ENCODE measurements around the gene RASGRP4.
"Not testable (repeated sequence)": the region's sequence is repeated elsewhere in the genome, so short reads cannot be mapped to it uniquely, and the experiment has no call there.

The RASGRP4 gene, protein sequence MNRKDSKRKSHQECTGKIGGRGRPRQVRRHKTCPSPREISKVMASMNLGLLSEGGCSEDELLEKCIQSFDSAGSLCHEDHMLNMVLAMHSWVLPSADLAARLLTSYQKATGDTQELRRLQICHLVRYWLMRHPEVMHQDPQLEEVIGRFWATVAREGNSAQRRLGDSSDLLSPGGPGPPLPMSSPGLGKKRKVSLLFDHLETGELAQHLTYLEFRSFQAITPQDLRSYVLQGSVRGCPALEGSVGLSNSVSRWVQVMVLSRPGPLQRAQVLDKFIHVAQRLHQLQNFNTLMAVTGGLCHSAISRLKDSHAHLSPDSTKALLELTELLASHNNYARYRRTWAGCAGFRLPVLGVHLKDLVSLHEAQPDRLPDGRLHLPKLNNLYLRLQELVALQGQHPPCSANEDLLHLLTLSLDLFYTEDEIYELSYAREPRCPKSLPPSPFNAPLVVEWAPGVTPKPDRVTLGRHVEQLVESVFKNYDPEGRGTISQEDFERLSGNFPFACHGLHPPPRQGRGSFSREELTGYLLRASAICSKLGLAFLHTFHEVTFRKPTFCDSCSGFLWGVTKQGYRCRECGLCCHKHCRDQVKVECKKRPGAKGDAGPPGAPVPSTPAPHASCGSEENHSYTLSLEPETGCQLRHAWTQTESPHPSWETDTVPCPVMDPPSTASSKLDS

DNA sequence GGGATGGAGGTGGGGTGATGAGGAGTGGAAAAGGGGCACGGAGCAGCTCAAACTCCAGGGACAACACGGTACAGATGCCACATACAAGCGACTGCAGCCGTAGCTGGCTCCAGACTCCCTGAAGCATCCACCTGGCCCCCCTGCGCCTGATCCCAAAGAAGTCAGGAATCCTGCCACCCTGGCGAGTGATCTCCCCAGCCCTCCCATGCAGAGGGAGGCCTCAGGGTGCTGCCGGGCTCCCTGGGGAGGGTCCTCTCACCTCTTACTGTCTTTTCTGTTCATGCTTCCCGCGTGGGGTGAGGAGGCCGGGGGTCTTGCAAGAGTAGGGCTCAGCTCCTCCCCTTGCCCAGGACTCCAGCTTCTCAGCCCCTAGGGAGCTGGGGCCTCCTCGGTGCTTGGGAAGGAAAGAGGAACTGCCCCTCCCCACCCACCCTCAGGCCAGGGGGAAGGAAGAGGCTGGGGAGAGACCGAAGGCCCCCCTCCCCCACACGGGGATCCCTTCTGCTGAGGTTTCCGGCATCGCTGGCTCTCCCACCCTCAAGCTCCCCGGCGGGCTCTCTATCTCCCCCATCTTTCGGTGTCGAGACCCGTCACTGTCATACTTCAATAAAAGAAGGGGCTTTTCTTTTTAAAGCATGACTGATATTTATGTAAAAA, at the start of gene RASGRP4:
TSS of gene RASGRP4 (minus strand) at position 410 of the 657 bp plus-strand sequence. CDS start at position 282, 128 bp downstream.
- DNase-seq (ENCODE audit: low read depth): no peak

DNA sequence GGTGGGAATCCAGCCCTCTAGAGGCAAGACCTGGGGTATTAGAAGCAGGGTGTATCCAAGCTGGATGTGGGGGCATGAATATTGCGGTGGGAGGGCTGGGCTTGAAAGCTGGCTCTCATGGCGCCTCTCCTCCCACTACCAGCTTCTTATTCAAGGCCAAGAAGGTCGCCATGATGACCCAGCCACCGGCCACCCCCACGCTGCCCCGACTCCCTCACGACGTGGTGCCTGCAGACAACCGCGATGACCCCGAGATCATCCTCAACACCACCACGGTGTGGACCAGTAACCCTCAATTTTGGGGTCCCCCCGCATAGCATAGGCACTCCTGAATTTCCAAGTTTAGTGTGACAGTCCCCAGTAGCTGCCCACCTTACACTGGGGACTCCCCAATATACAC, 49.2 kb upstream of the RASGRP4 start:
- no peak for DNase-seq (ENCODE audit: low read depth)

DNA sequence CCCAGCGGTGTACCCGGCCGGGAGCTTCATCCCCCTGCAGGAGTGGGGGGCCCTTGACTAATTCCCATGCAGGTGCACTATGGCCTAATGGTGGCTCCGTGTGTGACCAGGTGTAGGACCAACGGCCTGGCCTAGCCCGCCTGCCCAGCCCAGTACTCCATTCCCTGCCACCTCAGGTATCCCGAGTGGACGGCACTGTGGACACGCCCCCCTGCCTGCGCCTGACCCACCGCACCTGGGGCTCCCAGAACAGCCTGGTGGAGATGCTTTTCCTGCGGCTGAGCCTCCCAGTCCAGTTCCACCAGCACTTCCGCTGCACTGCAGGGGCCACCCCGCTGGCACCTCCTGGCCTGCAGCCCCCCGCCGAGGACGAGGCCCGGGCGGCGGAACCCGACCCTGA, 47.2 kb upstream of the RASGRP4 start:
- no peak for DNase-seq (ENCODE audit: low read depth)

DNA sequence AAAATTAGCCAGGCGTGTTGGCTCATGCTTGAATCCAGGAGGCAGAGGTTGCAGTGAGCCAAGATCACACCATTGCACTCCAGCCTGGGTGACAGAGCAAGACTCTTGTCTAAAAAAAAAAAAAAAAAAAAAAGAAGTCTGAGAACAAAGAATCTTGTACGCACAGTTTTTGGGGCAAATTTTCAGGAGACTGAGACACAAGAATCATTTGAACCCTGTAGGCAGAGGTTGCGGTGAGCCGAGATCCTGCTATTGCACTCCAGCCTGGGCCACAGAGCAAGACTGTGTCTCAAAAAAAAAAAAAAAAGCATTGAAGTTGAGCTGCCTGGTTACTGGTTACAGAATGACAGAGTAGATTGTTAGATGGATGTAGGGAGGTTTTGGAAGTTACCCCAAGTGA, 46.7 kb upstream of the RASGRP4 start:
- DNase-seq (ENCODE audit: low read depth): not testable (repeated sequence)

DNA sequence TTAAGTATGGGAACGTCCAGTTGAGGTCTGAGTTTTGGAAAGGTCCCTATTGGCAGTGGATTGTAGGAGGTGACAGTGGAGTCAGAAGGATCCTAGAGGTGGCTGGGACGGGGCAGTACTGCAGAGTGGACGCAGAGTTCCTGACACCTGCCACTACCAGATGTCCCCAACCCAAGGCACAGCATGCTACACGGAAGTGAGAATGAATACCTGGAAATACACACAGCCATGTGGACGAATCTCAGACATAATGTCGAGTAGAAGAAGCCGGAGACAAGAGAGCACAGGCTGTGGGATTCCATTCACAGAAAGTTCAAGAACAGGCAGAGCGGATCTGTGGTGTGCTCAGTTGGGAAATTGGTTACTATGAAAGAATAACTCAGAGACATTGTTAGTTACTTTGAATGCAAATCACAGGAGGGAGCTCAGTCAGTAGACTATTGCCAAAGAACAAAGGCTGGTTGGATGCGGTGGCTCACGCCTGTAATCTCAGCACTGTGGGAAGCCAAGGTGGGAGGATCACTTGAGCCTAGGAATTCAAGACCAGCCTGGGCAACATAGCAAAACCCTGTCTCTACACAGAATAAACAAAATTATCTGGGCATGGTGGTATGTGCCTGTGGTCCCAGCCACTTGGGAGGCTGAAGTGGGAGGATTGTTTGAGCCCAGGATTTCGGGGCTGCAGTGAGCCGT, 44.9 kb upstream of the RASGRP4 start:
- DNase-seq (ENCODE audit: low read depth): no peak

DNA sequence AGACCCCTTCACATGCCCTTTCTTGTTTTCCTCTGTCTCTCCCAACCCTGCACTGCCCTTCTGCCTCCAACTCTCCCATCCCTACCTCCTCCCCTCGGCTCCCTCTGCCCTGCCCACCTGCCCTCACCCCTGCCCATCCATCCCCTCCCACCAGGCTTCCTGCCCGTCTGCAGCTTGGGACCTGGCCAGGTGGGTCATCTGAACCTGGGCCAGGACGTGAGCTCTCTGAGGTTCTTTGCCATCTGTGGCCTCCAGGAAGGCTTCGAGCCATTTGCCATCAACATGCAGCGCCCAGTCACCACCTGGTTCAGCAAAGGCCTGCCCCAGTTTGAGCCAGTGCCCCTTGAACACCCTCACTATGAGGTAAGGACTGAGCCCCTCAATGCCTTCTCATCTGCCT, 43.1 kb upstream of the RASGRP4 start:
- DNase-seq (ENCODE audit: low read depth): no peak

DNA sequence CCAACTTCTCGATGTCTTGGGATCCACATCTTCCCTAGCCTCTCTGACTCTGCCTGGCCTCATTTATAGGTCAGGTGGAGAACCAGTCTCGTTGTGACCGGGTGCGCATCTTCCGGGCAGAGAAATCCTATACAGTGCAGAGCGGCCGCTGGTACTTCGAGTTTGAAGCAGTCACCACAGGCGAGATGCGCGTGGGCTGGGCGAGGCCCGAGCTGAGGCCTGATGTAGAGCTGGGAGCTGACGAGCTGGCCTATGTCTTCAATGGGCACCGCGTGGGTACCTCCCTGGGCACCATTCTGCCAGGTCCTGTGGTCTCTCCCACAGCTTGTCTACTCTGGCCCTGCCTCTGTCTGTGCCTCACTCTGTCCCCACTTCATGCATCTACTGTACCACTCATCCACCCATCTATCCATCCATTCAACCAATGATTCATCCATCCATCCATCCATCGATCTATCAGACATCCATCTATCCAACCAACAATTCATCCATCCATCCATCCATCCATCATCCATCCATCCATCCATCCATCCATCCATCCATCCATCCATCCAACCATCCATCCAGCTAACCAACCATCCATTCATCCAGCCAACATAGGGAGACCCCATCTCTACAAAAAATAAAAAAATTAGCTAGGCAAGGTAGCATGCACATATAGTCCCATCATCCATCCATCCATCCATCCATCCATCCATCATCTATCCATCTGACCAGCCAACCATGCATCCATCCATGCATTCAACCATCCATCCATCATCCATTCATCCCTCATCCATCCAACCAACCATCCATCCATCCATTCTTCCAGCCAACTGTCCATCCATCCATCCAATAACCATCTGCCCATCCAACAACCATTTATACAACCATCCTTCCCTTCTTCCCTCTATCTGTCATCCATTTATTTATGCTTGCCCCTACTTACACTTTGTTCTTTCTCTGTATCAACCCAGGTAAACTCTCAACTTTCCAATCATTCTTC, 41.8 kb upstream of the RASGRP4 start:
- DNase-seq (ENCODE audit: low read depth): no peak

DNA sequence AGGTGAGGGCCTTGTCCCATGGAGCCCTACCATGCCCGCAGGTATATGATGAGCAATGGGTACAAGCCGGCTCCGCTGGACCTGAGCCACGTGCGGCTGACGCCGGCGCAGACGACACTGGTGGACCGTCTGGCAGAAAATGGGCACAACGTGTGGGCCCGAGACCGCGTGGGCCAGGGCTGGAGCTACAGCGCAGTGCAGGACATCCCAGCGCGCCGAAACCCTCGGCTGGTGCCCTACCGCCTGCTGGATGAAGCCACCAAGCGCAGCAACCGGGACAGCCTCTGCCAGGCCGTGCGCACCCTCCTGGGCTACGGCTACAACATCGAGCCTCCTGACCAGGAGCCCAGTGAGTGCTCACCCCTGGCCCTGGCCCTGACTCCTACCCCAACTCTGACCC, 40.0 kb upstream of the RASGRP4 start:
- DNase-seq (ENCODE audit: low read depth): no peak

DNA sequence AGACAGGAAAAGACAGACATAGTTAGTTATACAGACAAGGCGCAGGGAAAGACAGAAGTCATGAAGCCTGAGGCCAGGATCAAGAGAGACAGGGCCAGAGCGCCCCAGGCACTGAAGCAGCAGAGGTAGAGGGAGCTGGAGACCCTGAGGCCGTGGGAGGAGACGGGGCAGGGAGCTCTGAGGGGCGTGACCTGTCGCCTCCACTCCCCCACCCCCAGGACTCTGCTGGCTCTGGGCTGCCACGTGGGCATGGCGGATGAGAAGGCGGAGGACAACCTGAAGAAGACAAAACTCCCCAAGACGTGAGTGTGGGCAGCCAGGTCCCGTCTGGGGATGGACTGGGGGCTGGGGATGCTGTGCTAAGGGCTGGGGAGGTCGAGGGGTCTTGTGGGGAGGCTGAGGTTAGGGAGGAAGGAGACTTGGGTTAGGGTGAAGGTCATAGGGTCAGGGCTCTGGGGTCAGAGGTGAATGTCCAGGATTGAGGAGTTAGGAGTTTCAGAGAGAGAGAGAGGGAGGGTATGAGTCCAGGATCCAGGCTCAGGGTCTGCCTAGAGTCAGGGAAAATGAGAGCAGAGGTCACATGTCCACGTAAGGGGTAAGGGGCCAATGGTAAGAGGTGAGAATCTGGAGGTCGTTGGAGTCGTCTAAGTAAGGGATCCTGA, 38.5 kb upstream of the RASGRP4 start:
- DNase-seq (ENCODE audit: low read depth): no peak

DNA sequence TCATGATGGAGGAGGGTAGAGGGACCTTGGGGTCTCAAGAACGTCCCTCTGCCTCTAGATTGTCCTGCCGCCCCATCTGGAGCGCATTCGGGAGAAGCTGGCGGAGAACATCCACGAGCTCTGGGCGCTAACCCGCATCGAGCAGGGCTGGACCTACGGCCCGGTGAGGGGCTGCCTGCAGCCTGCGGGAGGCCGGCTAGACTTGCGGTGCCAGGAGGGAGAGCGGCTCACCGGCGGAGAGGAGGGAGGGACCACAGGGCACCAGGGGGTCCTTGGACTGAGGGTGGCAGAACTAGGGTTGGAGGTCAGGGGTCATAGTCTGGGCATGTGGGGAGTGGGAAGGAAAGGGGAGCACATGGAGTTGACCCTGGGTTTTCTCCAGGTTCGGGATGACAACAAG, 37.3 kb upstream of the RASGRP4 start:
- DNase-seq (ENCODE audit: low read depth): no peak

DNA sequence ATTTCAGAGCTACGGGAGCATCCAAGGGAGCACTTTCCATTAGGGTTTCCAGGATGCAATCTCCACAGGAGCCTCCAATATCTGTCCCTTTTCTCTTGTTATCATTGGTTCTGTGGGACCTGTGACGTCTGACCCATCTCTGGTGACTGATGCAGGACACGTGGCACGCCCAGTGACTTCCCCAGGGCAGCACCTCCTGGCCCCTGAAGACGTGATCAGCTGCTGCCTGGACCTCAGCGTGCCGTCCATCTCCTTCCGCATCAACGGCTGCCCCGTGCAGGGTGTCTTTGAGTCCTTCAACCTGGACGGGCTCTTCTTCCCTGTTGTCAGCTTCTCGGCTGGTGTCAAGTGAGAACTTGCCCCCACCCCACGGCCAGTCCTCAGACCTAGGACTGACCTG, 33.0 kb upstream of the RASGRP4 start:
- no peak for DNase-seq (ENCODE audit: low read depth)

DNA sequence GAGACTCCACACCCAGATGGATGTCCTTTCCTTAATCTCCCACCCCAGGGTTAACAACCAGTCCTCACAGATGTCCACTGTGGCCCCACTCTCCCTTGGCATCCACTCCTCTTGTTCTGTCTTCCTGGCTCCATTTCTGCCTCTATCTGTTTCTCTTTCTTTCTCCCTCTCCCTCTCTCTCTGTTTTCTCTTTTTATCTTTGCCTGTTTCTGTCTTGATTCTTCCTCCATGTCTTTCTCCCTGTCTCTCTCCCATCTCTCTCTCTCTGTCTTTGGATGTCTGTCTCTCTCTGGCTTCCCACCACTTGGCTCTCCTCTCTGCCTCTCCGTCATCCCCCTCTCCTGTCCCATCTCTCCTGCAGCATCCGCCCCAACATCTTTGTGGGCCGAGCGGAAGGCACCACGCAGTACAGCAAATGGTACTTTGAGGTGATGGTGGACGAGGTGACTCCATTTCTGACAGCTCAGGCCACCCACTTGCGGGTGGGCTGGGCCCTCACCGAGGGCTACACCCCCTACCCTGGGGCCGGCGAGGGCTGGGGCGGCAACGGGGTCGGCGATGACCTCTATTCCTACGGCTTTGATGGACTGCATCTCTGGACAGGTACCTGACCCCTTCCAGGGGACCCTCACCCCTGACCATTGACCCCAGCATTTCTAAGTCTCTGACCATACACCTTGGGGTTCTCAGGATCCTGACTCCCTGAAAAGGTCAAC, 31.8 kb upstream of the RASGRP4 start:
- no peak for DNase-seq (ENCODE audit: low read depth)

DNA sequence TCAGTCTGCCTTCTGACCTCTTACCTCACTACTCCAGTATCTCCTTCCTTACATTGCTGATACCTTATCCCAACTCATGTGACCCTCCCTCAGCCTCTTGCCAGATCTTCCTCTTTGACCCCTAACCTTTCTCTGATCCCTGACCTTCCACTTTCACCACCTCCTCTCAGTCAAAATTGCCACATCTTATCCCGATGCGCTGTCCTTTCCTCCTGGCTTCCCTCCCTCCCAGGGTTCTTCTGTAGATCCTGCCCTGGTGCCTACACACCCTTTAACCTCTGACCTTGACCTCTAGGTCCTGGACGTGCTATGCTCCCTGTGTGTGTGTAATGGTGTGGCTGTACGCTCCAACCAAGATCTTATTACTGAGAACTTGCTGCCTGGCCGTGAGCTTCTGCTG, 31.2 kb upstream of the RASGRP4 start:
- no peak for DNase-seq (ENCODE audit: low read depth)

DNA sequence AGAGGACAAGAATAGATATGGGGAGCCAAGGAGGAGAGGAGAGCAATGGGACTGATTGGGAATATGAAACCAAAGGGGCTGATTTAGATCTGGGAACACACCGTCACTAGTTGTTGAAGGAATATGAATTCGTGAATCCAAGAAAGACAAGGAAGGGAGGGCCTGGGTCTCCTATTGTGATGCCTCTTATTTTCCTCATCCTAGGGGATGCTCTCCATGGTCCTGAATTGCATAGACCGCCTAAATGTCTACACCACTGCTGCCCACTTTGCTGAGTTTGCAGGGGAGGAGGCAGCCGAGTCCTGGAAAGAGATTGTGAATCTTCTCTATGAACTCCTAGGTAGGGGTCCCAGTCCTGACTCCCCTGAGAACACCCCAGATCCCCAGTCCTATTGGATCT, 29.0 kb upstream of the RASGRP4 start:
- no peak for DNase-seq (ENCODE audit: low read depth)

DNA sequence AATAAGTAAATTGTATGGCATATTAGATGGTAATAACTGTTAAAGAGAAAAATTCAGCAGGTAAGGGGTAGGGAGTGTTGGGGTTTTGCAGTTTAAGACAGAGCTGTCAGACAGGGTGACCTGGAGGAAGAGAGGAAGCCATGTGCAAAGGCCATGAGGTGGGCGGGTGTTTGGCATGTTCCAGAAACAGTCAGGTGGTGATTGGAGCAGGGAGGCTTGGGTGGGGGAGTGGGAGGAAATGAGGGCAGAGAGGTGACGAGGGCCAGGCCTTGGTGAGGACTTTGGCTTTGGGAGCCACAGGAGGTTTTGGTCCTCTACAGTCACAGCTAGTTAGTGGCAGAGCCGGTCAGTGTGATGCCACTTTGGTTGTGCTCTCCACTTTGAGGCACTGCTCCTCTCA, 27.6 kb upstream of the RASGRP4 start:
- no peak for DNase-seq (ENCODE audit: low read depth)

DNA sequence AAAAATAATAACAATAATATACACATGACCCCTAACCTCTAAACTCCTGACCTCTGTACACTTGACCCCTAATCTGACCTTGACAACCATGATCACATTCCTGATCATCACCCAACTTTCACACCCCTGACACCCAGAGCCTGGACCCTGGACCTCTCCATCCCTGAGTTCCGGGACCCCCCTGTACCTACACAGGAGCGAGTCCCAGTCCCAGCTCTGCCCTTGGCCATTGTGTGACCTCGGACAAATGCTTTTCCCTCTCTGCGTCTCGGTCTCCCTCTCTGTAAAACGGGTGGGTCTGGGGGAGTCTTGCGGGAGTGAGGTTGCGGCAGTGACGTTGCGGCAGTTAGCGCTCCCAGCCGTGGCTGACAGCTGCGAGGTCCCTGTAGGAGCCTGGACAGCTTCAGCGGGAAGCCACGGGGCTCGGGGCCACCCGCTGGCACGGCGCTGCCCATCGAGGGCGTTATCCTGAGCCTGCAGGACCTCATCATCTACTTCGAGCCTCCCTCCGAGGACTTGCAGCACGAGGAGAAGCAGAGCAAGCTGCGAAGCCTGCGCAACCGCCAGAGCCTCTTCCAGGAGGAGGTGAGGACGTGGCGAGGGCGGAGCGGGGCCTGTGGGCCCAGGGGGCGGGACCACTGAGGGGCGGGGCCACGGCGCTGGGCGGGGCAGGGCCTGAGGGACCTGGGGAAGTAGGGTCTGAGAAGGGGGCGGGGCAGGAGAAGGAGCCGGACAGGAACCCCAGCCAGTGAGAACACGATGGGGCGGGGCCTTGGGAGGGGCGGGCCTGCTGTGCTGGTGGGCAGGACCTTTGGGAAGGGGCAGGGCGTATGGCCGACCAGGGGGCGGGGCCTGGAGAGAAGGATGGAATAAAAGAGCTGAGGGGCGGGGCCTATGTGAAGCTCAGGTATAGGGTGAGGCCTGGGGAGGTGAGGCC, 26.7 kb upstream of the RASGRP4 start:
- DNase-seq (ENCODE audit: low read depth): no peak

DNA sequence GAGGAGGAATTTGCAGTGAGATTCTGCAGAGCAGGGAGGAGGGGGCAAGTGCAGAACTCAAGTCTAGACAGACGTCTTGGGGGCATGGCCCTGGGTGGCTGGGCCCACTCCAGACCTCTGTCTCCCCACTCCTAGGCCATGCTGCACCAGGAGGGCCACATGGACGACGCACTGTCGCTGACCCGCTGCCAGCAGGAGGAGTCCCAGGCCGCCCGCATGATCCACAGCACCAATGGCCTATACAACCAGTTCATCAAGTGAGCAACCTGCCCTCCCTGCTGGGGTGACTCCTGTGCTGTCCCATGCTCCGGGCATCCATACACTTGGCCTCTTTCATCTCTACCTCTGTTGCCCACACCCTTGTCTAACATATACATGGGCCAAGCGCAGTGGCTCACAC, 25.6 kb upstream of the RASGRP4 start:
- DNase-seq (ENCODE audit: low read depth): no peak

DNA sequence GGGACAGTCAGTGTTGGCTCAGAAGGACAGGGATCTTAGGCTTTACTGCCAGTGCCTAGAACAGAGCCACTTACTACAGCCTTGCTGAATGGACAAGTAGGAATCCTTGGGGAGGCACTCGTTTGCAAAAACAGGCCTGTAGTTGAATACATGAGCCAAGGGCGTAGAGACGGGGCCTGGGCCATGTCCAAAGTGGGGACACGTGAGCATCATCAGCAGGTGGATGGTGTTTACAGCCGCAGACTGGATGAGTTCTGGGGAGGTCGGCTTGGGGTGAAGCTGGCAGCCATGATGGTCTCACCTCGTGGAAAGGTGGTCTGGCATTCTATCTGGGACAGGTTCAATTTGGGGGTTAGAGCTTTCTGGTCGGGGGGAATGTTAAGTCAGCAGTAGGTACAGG, 25.0 kb upstream of the RASGRP4 start:
- DNase-seq (ENCODE audit: low read depth): no peak

DNA sequence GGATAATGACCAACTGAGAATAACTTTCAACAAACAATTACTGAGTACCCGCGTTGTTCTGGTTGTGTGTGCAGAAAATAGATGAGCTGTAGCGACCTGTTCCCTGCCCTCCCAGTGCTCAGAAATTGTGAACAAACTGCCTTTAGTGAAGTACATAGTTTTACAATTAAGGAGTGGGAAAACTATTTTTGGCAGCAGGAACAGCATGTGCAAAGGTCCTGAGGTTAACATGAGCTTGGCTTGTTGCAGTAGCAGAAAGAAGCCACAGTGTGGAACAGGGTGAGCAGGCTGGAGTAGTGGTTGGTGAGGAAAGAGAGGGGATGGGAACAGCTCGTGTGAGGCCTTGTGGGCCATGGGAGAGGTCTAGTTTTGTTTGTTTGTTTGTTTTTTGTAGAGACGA, 23.5 kb upstream of the RASGRP4 start:
- DNase-seq (ENCODE audit: low read depth): no peak
